RPMI7951 (cell line): ENCODE measurements around the gene RAD18. TPM values are rescaled to one million over a fixed set of nuclear protein-coding genes. Genes with fewer than 3 reads are reported as not detected.

ENCODE experiments used
- DNase-seq: peaks from one replicate; pipeline ENCODE4 v3.0.0-alpha.2; 2012; ENCODE audit warnings: low read depth
- total RNA-seq: library from RNA; depleted of rRNA; stranded (reverse); fragments of >200 nt; shearing (Covaris generic); gene quantifications from 2 replicates; pipeline ENCODE4 v1.2.3, GENCODE V29; 2014

Gene RAD18
- total RNA-seq, 1 experiment from 2014 or later: 34.1 TPM

DNA sequence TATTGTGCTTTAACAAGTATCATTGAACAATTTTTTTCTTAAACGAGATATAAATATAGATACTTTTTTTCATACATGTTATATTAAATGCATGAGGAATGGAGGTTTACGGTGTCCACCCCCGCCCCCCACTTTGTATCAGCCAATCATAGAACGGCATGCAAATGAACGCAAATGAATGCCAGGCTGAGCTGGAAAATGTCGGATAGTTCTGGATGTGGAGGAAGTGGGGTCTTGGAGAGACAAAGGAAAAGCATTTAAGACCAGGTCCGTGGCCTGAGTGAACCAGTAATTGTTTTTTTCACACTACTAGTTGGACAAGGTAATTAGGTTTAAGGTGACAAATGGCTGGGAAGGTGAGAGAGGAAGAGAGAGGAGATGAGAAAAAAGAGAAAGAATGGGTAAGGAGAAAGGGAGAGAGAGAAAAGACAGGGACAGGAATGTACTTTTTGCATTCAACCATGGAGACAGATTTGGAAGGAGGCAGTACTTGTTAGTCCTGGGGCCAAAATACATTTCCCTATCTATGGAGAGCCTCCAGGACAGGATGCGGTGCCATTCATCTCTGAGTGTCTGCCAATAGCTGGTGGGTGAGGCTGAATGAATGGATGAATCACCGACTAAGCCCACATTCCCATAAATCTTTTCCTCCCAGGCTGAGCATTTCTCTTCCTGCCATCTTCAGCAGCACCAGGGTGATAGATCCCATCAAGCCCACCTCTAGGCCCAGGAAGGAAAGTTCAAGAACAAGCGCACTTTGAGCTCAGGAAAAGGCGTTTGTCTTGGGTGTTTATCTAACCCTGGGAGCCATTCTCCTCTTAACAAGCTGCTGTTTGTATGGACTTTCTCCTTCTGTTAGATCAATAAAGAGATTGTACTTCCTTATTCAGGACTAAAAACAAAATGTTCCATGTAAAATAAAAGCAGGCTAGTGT, 1.4 kb upstream of the RAD18 start:
- peak; percentile 98 for DNase-seq

- DNase-seq: peak; percentile 15
These were observed 928 bp downstream of the RAD18 start for GRCh38 chr3:8962226-8962861.

DNA sequence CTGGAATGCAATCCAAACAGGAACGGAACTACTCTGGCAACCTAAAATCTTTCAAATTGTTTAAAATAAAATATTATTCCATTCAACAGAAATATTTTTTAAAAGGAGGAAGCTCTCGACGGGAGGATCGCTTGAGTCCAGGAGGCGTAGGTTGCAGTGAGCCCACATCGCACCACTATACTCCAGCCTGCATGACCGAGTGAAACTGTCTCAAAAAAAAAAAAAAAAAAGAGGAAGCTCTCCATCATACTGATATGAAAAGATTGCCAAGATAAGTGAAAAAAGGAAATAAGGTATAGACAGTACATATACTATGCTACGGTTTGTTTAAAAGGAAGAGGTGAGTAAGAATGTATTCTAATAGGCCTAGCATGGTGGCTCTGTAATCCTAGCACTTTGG, 3.6 kb downstream of the RAD18 start:
- no peak for DNase-seq

- DNase-seq: peak; percentile 41
These were observed 8.1 kb downstream of the RAD18 start for GRCh38 chr3:8954938-8955763.

DNA sequence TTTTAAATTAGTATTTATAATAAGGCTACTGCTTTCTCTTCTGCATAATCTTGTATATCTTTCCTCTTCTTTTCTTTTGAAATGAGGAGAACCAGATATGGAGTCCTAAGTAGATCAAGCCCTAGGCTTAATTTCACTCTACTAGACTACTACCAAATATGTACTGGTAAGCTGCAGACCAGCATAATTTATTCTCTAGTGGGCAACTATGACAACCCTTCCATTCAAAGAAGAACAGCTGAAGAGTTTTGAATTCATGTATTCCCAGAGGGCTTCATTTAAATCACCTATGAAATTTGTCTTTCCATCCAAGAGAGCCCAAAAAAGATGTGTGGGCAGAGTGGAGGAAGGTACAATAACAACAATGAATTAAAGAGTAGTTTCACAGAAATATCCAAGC, 10.0 kb downstream of the RAD18 start:
- no peak for DNase-seq

DNA sequence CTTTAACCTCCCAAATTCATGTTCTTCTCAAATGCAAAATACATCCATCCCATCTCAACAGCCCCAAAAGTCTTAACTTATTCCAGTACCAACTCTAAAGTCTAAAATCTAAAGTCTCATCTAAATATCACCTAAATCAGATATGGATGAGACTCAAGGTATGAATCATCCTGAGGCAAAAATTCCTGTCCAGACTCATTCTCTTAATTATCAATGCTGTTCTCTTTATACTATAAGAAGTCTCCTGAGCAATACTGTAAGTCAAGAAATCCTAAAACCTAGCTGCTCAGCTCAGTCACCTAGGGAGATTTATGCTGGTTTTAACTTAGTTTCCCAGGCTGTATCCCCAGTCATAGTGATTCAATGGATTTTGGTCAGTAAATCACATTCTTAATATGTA, 11.1 kb downstream of the RAD18 start:
- no peak for DNase-seq

GRCh38 chr3:8945890-8946600, 17.2 kb downstream of the RAD18 start:
- DNase-seq: no peak

GRCh38 chr3:8942746-8943488, 20.4 kb downstream of the RAD18 start:
- DNase-seq: no peak

- no peak for DNase-seq
These were observed 21.2 kb downstream of the RAD18 start for GRCh38 chr3:8942115-8942514.

GRCh38 chr3:8938021-8938420, 25.3 kb downstream of the RAD18 start:
- peak; percentile 55 for DNase-seq

DNA sequence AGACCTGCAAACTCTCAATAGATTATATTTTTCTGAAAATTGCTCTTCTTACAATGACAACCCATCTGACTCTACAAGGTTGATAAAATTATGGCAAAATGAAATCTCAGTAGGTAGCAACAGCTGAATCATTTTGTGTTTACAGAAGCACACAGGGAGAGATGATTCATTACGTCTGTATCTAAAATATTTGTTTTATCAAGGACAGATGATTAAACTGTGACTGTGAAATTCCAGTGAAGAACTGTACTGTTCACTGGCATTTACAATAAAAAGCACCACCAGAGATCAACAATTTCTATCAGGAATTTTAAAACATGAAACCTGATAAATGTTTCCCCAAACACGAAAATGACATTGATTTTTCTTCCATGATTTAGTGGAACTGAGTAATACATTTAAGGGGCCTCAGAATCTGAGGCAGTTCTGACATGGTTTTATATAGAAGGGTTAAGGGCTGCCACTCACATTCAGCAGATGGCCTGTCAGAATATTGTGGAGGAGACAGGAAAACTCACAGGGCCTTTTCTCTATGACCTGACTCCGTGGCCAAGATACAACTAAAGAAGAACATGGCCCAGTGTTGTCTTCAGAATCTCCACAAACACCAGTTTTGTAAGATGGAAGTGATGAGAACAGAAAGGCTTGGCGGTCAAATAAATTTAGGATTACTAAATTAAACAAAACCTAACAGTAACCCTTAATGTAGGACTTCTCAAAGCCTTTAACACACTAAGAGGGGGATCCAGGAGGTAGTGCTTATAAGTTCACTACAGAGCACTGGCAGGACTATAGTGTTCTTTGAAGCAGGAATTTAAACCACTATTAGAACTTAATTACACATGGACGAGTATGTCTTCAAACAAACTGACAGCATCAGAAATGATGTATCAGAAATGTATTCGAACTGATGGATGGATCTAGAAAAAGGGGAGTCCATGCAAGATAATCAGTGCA, 25.9 kb downstream of the RAD18 start:
- peak; percentile 79 for DNase-seq

DNA sequence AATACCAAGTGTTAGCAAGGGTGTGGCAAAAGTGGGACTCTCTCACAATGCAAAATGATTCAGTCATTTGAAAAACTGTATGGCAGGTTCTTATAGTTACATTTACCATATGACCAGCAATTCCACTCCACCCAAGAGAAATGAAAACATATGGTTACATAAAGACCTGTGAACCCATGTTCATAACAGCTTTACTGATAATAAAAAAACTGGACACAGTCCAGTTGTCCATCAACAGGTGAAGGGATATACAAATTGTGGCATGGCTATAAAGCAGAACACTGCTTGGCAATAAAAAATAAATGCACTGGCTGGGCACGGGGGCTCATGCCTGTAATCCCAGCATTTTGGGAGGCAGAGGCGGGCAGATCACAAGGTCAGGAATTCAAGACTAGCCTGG, 30.8 kb downstream of the RAD18 start:
- no peak for DNase-seq

DNA sequence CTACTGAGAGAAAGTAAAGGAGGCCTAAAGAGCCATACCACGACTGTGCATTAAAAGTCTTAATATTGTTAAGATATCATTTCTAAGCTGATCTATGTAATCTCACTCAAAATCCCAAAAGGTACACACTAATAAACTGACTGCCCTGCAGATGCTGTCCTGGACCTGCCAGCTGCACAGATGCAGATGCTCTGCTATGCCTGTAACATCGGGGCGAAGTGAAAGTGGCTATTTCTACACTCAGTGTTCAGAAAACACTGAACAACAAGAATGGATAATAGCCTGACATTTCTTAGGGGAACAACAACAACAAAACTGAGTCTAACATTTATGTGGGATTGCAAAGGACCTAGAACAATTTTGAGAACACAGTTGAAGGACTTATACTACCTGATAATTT, 31.9 kb downstream of the RAD18 start:
- no peak for DNase-seq

- DNase-seq: no peak
These were observed 33.4 kb downstream of the RAD18 start for GRCh38 chr3:8929860-8930259.

GRCh38 chr3:8914491-8914890, 48.8 kb downstream of the RAD18 start:
- DNase-seq: no peak

DNA sequence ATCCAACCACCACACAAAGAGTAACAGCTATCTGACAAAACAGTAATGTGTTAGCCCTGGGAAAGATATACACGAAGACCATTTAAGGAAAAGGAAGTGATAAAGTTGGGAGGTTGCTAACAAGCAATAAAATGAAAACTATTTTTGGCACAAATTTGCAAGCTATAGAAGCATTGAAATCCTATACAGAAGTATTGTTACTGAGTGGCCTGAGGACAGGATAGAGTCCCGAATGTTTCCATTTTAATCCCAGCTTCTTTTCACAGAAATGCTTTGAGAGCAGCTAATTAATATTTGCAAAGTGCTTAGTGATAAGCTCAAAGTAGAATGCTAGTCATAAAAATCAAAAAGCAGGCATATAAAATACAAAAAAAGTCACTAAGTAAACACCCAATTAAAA, 51.5 kb downstream of the RAD18 start:
- no peak for DNase-seq

GRCh38 chr3:8909160-8909559, 54.1 kb downstream of the RAD18 start:
- no peak for DNase-seq

DNA sequence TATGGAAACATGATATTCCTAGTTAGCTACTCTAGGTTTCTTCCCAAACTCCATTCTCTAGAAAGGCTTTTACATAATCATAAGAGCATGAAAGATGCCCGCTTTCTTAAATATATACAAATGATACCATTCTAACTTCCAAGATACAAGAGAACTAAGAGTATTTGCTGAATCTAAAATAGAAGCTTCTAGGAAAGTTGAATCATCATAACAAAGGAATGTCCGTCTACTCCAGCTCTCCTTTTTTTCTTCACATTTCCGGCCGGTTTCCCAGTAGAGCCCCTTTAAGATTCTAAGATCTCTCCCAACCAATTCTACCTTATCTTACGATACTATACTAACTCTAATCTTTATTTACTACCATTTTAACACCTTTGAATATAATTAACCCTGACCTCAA, 60.1 kb downstream of the RAD18 start:
- DNase-seq: peak; percentile 16

DNA sequence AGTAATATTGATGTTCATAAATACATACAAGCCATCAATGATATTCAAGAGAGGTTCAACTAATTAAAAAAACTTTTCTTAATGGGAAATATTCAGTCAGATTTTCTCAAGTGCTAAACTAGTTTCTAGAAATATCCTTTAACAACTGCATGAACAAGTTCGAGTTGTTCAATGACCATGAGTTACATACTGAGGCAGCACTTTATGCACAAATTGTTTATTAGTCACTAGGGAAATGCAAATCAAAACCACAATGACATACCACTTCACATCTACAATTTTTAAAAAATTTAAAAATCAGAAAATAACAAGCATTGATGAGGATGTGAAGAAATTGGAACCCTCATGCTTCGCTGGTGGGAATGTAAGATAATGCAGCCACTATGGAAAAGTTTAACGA, 62.4 kb downstream of the RAD18 start:
- no peak for DNase-seq
